K562 (cell line): ENCODE results near the gene RAI1. TPM values are rescaled to one million over a fixed set of nuclear protein-coding genes. Genes with fewer than 3 reads are reported as not detected.

Experiments used
- ATAC-seq: fragments of 200-7000 bp; cut with Tn5 transposase; 3 replicates; pipeline ENCODE4 v1.9.1; 2020; ENCODE audit warnings: moderate library complexity
- BruUV-seq: library from RNA; stranded (reverse); fragments of 400-500 nt; replicated peaks from 2 replicates; lab custom pipeline; 2021; lab: Mats Ljungman, UMichigan
- CTCF ChIA-PET: fragments of 300-600 bp; formaldehyde crosslinking; extraction: SDS; loops from one replicate; lab custom pipeline; 2021; ENCODE audit warnings: low intra/inter-chr PET ratio; lab: Yijun Ruan, JAX
- POLR2A ChIA-PET: fragments of 300-600, 350-650 bp; sonication (Branson Sonifier 250); formaldehyde crosslinking; extraction: SDS; loops from one replicate; lab custom pipeline; 2021; ENCODE audit warnings: antibody characterized with exemption, inconsistent platforms; lab: Yijun Ruan, JAX
- DNase-seq, 4 experiments: peaks; one replicate each; pipeline versions ENCODE4 v3.0.0 to v3.0.0-alpha.2; 2011 to 2018; ENCODE audit warnings: low spot score in 3 of 4, mixed read lengths in 3 of 4; ENCODE audit errors: extremely low read depth in 1 of 4
- FAIRE-seq: peaks from 2 replicates; lab custom pipeline; 2011; peaks lifted over from hg19 to GRCh38; lab: Jason Lieb, UNC
- H2AFZ ChIP-seq: 2 replicates; pipeline ENCODE4 v1.6.0; 2011; ENCODE audit warnings: low read depth, low read length, control low read depth, inconsistent platforms
- H3K27ac ChIP-seq: fragments of 200-600 bp; 3 replicates; pipeline ENCODE4 v1.8.0; 2011; ENCODE audit warnings: low read depth, mild to moderate bottlenecking, control low read depth, inconsistent platforms, low read length, moderate library complexity, mixed read lengths; ENCODE audit errors: extremely low read depth
- H3K27me3 ChIP-seq, 2 experiments: fragments of 300-600 bp in 1 of 2; 2 replicates in 1 of 2; 3 replicates in 1 of 2; pipeline versions ENCODE4 v1.6.0 to v1.8.0; 2011; ENCODE audit warnings: inconsistent platforms in 2 of 2, low read length in 2 of 2, mild to moderate bottlenecking in 1 of 2, mixed read lengths in 1 of 2, moderate library complexity in 1 of 2; ENCODE audit not compliant: control insufficient read depth in 2 of 2, insufficient read depth in 2 of 2
- H3K36me3 ChIP-seq: fragments of 300-600 bp; 3 replicates; pipeline ENCODE4 v1.8.0; 2011; ENCODE audit warnings: mild to moderate bottlenecking, low read length, inconsistent platforms; ENCODE audit not compliant: control insufficient read depth, insufficient read depth
- H3K4me1 ChIP-seq, 2 experiments: fragments of 200-600 bp in 1 of 2; replicated peaks in 1 of 2; 2 replicates in 1 of 2; 3 replicates in 1 of 2; pipeline versions ENCODE4 v1.5.1 to v1.8.0; 2011; ENCODE audit warnings: inconsistent platforms in 2 of 2, low read length in 2 of 2, mild to moderate bottlenecking in 1 of 2, mixed read lengths in 1 of 2, moderate library complexity in 1 of 2; ENCODE audit not compliant: control insufficient read depth in 2 of 2, insufficient read depth in 2 of 2
- H3K4me2 ChIP-seq: 2 replicates; pipeline ENCODE4 v1.6.1; 2011; ENCODE audit warnings: low read length, control low read depth, inconsistent platforms, mixed read lengths; ENCODE audit not compliant: insufficient read depth
- H3K4me3 ChIP-seq: fragments of 200-600 bp; sonication (generic), shearing (Covaris generic); 2 replicates; pipeline ENCODE4 v1.5.1; 2016; ENCODE audit warnings: control low read depth, inconsistent platforms
- H3K79me2 ChIP-seq: fragments of 200-600 bp; 3 replicates; pipeline ENCODE4 v1.8.0; 2011; ENCODE audit warnings: low read length, inconsistent platforms; ENCODE audit not compliant: control insufficient read depth, insufficient read depth
- H3K9ac ChIP-seq, 2 experiments: 2 replicates each; pipeline versions ENCODE4 v1.6.0 to v1.6.1; 2011; ENCODE audit warnings: low read depth in 2 of 2, low read length in 2 of 2, control low read depth in 1 of 2, inconsistent platforms in 1 of 2, mild to moderate bottlenecking in 1 of 2, mixed read lengths in 1 of 2; ENCODE audit not compliant: insufficient read depth in 1 of 2
- H3K9me1 ChIP-seq: one replicate; pipeline ENCODE4 v1.6.0; 2011; ENCODE audit warnings: inconsistent platforms, mild to moderate bottlenecking, low read length, moderate library complexity; ENCODE audit not compliant: control insufficient read depth, insufficient read depth
- H3K9me3 ChIP-seq: replicated peaks from 2 replicates; pipeline ENCODE4 v1.5.1; 2011; ENCODE audit warnings: low read depth, low read length, inconsistent platforms; ENCODE audit not compliant: control insufficient read depth, insufficient read depth
- H4K20me1 ChIP-seq: replicated peaks from 2 replicates; pipeline ENCODE4 v1.6.1; 2011; ENCODE audit warnings: low read length, inconsistent platforms, mixed read lengths; ENCODE audit not compliant: control insufficient read depth, insufficient read depth
- FOXA3 ChIP-seq, 2 experiments: fragments of 450-650 bp in 1 of 2; sonication (generic) in 1 of 2; formaldehyde crosslinking; IDR thresholded peaks in 1 of 2; conservative IDR thresholded peaks in 1 of 2; 2 replicates each; pipeline versions ENCODE4 v1.4.0 to v1.8.0; 2020 to 2022; ENCODE audit warnings: mild to moderate bottlenecking in 2 of 2, missing genetic modification reagents in 1 of 2
- HDAC8 ChIP-seq: fragments of 450-650 bp; IDR thresholded peaks from 2 replicates; pipeline ENCODE4 v1.6.1; 2016; ENCODE audit warnings: mild to moderate bottlenecking, missing genetic modification characterization, moderate library complexity, missing compliant biosample characterization
- KDM5B ChIP-seq: fragments of 200-600 bp; sonication (generic); IDR thresholded peaks from 2 replicates; pipeline ENCODE4 v1.6.1; 2012; ENCODE audit warnings: low read depth, mild to moderate bottlenecking, moderate library complexity, low read length, control low read depth, inconsistent platforms; ENCODE audit not compliant: insufficient replicate concordance
- MECOM ChIP-seq: fragments of 250-450 bp; sonication (Bioruptor Pico); IDR thresholded peaks from 2 replicates; pipeline ENCODE4 v1.8.0; 2022; ENCODE audit warnings: inconsistent platforms
- MTA1 ChIP-seq: fragments of 450-650 bp; IDR thresholded peaks from 2 replicates; pipeline ENCODE4 v1.6.1; 2017; ENCODE audit warnings: borderline replicate concordance
- NR4A1 ChIP-seq, 2 experiments: fragments of 250-450 bp in 1 of 2; fragments of 450-650 bp in 1 of 2; sonication (Bioruptor Pico) in 1 of 2; IDR thresholded peaks; 2 replicates each; pipeline versions ENCODE4 v1.4.0 to v1.6.1; 2016 to 2020; ENCODE audit warnings: mild to moderate bottlenecking in 2 of 2, missing compliant biosample characterization in 1 of 2, missing genetic modification characterization in 1 of 2, moderate library complexity in 1 of 2
- PHB ChIP-seq: fragments of 250-450 bp; sonication (Bioruptor Pico); IDR thresholded peaks from 2 replicates; pipeline ENCODE4 v1.5.0; 2021
- PRPF4 ChIP-seq: fragments of 200-400 bp; formaldehyde crosslinking; IDR thresholded peaks from one replicate; pipeline ENCODE4 v1.6.1; 2017; ENCODE audit warnings: low read length, low read depth, mild to moderate bottlenecking; ENCODE audit not compliant: insufficient read depth, poor library complexity, severe bottlenecking
- RBM34 ChIP-seq: fragments of 200-400 bp; formaldehyde crosslinking; IDR thresholded peaks from 2 replicates; pipeline ENCODE4 v1.6.1; 2018; ENCODE audit warnings: low read length, borderline replicate concordance; ENCODE audit not compliant: insufficient read depth
- SAFB ChIP-seq: fragments of 200-400 bp; formaldehyde crosslinking; IDR thresholded peaks from 2 replicates; pipeline ENCODE4 v1.6.1; 2017; ENCODE audit warnings: low read depth, low read length, borderline replicate concordance
- SMAD4 ChIP-seq: fragments of 250-450 bp; sonication (Bioruptor Pico); conservative IDR thresholded peaks from 2 replicates; pipeline ENCODE4 v1.8.0; 2021; ENCODE audit warnings: inconsistent platforms, mild to moderate bottlenecking, moderate library complexity
- XRCC4 ChIP-seq: IDR thresholded peaks from one replicate; pipeline ENCODE4 v1.6.1; 2011; ENCODE audit not compliant: insufficient read depth, insufficient read length; ENCODE audit errors: extremely low read depth
- ZNF3 ChIP-seq: fragments of 250-450 bp; sonication (Bioruptor Pico); IDR thresholded peaks from 2 replicates; pipeline ENCODE4 v1.5.0; 2021; ENCODE audit warnings: mild to moderate bottlenecking, moderate library complexity
- WGBS: fragments of 100-300 bp; shearing (Covaris generic); methylation state at CpG from one replicate; pipeline ENCODE4 v1.1.6; 2016; ENCODE audit warnings: low coverage, mixed read lengths; ENCODE audit not compliant: insufficient coverage; ENCODE audit errors: missing lambda C conversion rate; 5-methylcytosine and 5-hydroxymethylcytosine counted together
- in situ Hi-C: fragments of 300-500 bp; cut with MboI; formaldehyde crosslinking; loops from 4 replicates; pipeline ENCODE4 v1.15.0; 2018; ENCODE audit warnings: inconsistent platforms, mixed read lengths
- intact Hi-C: fragments of 100-400 bp; cut with micrococcal nuclease; formaldehyde crosslinking; loops from 2 replicates; pipeline ENCODE4 v1.14.2; 2022
- polyA plus RNA-seq, 8 experiments: library from polyadenylated mRNA; depleted of rRNA in 4 of 8; stranded (reverse) in 5 of 8; unstranded in 3 of 8; fragments of >200 nt; fragmentation: Nextera tagmentation in 2 of 8; fragmentation: Illumina TruSeq in 1 of 8; extraction: Ambion mirVana in 2 of 8; extraction: Trizol in 1 of 8; gene quantifications; 2 replicates each; pipeline versions ENCODE4 v1.2.1 to v1.2.3, GENCODE V29; 2011 to 2014; ENCODE audit warnings: inconsistent platforms in 1 of 8, missing spikeins in 1 of 8
- total RNA-seq, 7 experiments: library from RNA; depleted of rRNA in 6 of 7; stranded (reverse); fragments of >200 nt in 6 of 7; fragmentation: Illumina TruSeq in 2 of 7; extraction: Trizol in 2 of 7; gene quantifications; 2 replicates each; pipeline versions ENCODE4 v1.2.1 to v1.2.3, GENCODE V29; 2011 to 2021; ENCODE audit warnings: low replicate concordance in 1 of 7
- TF ChIP-seq, protein P1 (sequence below), 3 experiments: IDR thresholded peaks in 2 of 3; conservative IDR thresholded peaks in 1 of 3; 2 replicates each; pipeline ENCODE4 v1.5.1; 2011 to 2012; ENCODE audit warnings: low read length in 3 of 3, mild to moderate bottlenecking in 3 of 3, control low read depth in 2 of 3, improper control_type of control experiment in 1 of 3, inconsistent platforms in 1 of 3, low read depth in 1 of 3, mixed read lengths in 1 of 3, moderate library complexity in 1 of 3; ENCODE audit not compliant: insufficient read depth in 2 of 3
- TF ChIP-seq, protein P2 (sequence below): fragments of 250-450 bp; sonication (Bioruptor Pico); IDR thresholded peaks from 2 replicates; pipeline ENCODE4 v1.9.0; 2021; ENCODE audit warnings: mild to moderate bottlenecking

Gene RAI1
- total and polyA plus RNA-seq, 9 of the 15 experiments (the other 6 are each of a cell fraction or from before 2014, with no cell fraction given), result 0.68 to 19.9 (median 5.5) TPM

DNA sequence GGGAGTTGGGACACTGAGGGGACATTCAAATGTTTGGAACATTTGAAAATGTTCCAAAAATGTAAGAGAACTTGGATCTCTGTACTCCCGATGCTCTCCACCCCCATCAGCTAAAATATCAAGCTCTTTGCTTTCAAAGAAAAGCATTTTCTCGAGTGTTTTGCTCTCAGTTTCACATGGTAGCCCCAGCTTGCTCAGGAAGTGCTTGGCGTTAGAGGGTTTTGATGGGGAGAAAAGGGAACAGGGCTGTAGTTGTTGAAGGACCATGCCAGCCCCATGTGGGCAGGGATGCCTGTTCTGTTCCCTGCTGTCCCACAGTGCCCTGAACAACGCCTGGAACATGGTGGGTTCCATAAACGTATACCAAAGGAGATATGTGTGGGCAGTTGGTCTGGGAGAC is 37.0 kb downstream of the RAI1 start:
- H3K36me3 ChIP-seq, result no peaks in the 10 kb centered on the region
- FAIRE-seq (no peak), ATAC-seq (no peak), DNase-seq (no peak)
- H3K4me2 ChIP-seq, result no peak overlapping the region
- 73% methylated on average over 5 of the region's 5 CpGs for WGBS
- intact Hi-C loops, result no loop called here
- no peak overlapping the region; a peak in 1 of 4 replicates for H3K9ac ChIP-seq
- H2AFZ ChIP-seq, result no peak overlapping the region
- BruUV-seq, result no TSS peak
- no peak overlapping the region for H3K4me3 ChIP-seq
- H3K9me3 ChIP-seq, result no peaks in the 10 kb centered on the region
- no peaks in the 10 kb centered on the region for H3K9me1 ChIP-seq
- ChIA-PET POLR2A (no interaction called here), CTCF (no interaction called here)
- H4K20me1 ChIP-seq, result peaks cover 8% of the 10 kb centered on the region; the same call in 1 of the 2 replicates
- H3K4me1 ChIP-seq, result peaks cover 0 to 17% of the 10 kb centered on the region in 2 experiments; a peak in 2 of 5 replicates
- no peaks in the 10 kb centered on the region for H3K27me3 ChIP-seq
- peaks cover 5% of the 10 kb centered on the region; the same call in 2 of the 3 replicates for H3K79me2 ChIP-seq
- TF ChIP-seq HDAC8, result no peak
- TF ChIP-seq FOXA3 (CRISPR knock-in tag; conservative IDR thresholded peaks at IDR 0.05 in 1 of 2, IDR thresholded peaks at IDR 0.05 in 1 of 2), result no peak
- TF ChIP-seq RBM34, result no peak
- TF ChIP-seq, protein P1, sequence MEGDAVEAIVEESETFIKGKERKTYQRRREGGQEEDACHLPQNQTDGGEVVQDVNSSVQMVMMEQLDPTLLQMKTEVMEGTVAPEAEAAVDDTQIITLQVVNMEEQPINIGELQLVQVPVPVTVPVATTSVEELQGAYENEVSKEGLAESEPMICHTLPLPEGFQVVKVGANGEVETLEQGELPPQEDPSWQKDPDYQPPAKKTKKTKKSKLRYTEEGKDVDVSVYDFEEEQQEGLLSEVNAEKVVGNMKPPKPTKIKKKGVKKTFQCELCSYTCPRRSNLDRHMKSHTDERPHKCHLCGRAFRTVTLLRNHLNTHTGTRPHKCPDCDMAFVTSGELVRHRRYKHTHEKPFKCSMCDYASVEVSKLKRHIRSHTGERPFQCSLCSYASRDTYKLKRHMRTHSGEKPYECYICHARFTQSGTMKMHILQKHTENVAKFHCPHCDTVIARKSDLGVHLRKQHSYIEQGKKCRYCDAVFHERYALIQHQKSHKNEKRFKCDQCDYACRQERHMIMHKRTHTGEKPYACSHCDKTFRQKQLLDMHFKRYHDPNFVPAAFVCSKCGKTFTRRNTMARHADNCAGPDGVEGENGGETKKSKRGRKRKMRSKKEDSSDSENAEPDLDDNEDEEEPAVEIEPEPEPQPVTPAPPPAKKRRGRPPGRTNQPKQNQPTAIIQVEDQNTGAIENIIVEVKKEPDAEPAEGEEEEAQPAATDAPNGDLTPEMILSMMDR (IDR thresholded peaks at IDR 0.05 in 2 of 3, conservative IDR thresholded peaks at IDR 0.05 in 1 of 3; ENCODE audit: insufficient read depth in 2 of 3, low read depth in 1 of 3, low read length in 3 of 3), result no peak
- TF ChIP-seq MECOM (CRISPR knock-in tag), result no peak
- TF ChIP-seq NR4A1 (CRISPR knock-in tag; IDR thresholded peaks at IDR 0.05), result no peak
- TF ChIP-seq NR4A1 (tag; IDR thresholded peaks at IDR 0.05), result no peak
- no peak for TF ChIP-seq XRCC4
- no peak for TF ChIP-seq SAFB
- no peak for TF ChIP-seq PHB
- no peak for TF ChIP-seq ZNF3
- no peak for TF ChIP-seq KDM5B
- TF ChIP-seq SMAD4 (CRISPR knock-in tag), result no peak
- no peak for TF ChIP-seq MTA1
- TF ChIP-seq PRPF4, result no peak
- TF ChIP-seq, protein P2, sequence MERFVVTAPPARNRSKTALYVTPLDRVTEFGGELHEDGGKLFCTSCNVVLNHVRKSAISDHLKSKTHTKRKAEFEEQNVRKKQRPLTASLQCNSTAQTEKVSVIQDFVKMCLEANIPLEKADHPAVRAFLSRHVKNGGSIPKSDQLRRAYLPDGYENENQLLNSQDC (CRISPR knock-in tag), result no peak
- TF ChIP-seq, all 486 proteins: peak for 0
- no peak overlapping the region for H3K27ac ChIP-seq
- in situ Hi-C loops, result no loop called here
